GM18517 (cell line): ENCODE data around the gene NXNL1.
"Not testable (repeated sequence)": the region's sequence is repeated elsewhere in the genome, so short reads cannot be mapped to it uniquely, and the experiment has no call there.

Experiments
- ATAC-seq: cut with Tn5 transposase; IDR thresholded peaks from one replicate; pipeline ENCODE4 v1.9.1; 2021; ENCODE audit warnings: mild to moderate bottlenecking, moderate library complexity; ENCODE audit not compliant: unreplicated experiment

The NXNL1 gene

DNA sequence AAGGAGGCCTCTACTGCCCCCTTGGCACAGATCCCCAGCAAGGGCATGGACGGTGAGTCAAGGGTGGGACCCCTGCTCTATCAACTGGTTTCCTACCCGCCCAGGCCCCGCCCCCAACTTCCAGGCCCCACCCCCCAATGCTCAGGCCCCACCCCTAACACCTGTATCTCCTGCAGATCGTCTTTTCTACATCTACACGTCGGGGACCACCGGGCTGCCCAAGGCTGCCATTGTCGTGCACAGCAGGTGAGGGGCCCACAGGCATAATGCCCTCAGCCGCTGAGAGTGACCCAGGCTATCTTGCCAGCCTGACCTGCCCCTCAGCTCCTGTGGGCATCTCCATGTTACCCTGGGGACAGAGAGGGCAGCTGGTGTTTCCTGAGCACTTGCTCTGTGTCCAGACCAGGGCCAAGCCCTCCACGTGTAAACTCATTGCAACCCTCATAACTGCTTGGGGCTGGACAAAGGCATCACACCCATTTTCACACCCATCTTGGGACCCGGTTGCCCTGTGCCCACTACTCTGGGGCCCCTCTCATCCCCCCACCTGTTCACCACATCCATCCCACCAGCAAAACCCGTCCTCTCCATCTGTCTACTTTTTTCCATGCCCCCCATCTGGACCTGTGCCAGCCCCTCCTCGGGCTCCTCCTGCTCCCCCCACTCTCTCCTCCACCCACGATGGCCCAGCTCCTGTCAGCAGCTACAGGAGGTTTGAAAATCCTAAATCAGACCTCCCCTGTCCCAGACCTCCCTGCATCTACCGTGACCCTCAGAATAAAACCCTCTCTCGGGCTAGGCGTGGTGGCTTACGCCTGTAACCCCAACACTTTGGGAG lies 26.8 kb upstream of the NXNL1 start:
- ATAC-seq, result no peak

DNA sequence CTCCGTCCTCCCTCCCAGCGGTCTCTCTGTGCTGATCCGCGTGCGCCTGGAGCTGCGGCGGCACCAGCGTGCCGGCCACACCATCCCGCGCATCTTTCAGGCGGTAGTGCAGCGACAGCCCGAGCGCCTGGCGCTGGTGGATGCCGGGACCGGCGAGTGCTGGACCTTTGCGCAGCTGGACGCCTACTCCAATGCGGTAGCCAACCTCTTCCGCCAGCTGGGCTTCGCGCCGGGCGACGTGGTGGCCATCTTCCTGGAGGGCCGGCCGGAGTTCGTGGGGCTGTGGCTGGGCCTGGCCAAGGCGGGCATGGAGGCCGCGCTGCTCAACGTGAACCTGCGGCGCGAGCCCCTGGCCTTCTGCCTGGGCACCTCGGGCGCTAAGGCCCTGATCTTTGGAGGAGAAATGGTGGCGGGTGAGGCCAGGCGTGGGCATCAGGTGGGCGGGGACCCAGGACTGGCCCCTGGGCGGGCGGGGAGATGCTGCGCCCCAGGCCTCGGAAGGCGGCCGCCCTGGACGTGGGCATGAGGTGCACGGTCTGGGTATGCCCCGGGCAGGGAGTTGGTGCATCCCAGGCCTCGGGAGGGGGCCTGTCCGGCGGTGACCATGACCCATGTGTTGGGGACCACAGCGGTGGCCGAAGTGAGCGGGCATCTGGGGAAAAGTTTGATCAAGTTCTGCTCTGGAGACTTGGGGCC lies 26.0 kb upstream of the NXNL1 start:
- no peak for ATAC-seq

DNA sequence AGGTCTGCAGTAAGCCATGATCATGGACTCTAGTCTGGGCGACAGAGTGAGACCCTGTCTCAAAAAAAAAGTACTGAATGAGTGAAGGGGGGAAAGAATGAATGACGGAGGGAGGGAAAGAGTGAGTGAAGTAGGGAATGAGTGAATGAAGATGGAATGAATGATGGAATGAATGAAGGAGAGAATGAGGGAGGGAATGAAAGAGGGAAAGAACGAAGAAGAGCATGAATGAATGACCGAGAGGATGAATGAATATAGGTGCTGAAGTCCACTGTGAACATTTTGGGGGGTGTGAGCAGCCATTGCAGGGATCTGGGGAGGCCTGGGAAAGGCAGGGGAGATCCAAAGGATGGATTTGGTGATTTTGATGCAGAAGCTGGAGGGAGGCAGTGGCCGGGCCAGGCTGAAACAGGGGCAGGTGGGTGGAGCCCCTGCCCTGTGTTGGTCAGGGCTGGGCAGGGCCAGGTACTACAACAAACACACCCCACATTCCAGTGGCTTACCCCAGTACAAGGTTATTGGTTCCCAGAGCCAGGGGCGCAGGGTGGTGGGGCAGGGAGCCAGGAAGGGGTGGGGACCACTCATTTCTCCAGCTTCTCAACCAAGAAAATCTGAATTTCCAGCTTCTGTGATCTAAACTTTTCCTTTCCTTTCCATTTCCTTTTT lies 23.9 kb upstream of the NXNL1 start:
- no peak for ATAC-seq

DNA sequence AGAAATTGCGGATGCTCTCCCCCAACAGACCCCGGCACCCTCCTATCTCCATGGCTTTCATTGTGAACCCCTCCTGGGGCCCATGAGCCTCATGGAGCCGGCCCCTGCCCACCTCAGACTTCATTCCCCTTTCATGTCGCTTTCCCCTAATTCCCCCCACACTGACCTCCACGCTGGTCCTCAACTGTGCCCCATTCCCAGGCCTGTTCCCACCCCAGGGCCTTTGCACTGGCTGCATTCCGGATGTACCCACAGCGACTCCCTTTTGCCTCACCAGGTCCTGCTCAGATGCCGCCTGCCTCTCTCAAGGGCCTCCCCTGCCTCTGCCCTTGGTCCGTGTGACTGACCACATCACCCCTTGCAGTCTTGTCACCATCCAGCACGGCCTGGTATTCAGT lies 22.9 kb upstream of the NXNL1 start:
- no peak for ATAC-seq

DNA sequence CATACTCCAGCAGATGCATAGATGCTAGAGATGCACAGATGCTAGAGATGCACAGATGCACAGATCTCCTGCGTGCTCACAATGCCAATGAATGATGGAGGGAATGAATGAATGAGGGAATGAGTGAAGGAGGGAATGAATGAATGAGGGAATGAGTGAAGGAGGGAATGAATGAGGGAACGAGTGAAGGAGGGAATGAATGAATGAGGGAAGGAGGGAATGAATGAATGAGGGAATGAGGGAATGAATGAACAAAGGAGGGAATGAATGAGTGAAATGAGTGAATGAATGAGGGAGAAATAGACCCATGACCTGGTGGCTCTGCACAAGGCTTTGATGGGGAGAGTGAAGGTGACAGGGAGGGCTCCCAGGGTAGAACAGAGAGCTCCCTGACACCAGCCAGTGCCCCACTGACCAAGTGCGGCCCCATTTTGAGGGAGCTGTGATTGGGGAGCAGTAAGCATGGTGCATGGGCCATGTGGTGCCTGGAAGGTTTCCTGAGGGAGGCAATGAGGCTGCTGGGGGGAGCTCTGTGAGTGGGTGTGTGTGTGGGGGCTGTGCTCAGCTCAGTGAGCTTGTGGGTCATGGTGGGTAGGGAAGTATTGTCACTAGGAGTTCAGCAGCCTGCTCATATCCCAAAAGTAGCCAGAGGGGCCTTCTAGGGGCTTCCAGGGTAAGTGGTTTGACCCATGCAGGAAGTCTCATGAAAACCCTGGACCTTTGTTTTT lies 22.3 kb upstream of the NXNL1 start:
- ATAC-seq, result no peak

DNA sequence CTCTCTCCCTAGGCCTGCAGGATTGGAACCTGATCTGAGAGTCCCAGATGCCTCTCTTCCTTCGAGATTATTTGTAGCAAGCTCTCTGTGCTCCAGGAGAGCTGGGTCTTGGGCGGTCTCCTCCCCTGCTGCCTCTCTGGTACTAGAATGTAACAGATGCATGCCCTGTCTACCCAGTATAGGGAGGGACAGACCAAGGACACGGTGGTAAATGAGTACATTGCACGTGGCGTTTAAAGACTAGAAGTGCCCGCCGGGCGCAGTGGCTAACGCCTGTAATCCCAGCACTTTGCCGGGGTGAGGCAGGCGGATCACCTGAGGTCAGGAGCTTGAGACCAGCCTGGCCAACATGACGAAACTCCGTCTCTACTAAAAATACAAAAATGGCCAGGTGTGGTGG lies 21.3 kb upstream of the NXNL1 start:
- no peak for ATAC-seq

DNA sequence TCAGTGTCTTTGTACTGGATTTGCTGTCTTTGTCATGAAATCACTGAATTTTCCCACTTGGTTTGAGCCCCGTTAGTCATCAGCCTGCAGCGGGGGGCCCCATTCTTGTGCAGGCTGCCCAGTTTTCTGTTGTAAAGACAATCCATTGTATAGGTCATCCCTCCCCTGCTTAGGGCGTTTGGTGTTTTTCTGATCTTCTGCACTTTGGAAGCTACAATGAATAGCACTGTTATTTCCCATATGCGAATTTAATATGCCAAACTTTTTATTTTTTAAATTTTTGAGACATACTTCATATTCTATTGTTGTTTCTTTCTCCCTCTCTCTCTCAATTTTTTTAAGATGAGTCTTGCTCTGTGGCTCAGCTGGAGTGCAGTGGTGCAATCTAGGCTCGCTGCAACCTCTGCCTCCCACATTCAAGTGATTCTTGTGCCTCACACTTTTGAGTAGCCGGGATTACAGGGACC lies 18.6 kb upstream of the NXNL1 start:
- no peak for ATAC-seq

DNA sequence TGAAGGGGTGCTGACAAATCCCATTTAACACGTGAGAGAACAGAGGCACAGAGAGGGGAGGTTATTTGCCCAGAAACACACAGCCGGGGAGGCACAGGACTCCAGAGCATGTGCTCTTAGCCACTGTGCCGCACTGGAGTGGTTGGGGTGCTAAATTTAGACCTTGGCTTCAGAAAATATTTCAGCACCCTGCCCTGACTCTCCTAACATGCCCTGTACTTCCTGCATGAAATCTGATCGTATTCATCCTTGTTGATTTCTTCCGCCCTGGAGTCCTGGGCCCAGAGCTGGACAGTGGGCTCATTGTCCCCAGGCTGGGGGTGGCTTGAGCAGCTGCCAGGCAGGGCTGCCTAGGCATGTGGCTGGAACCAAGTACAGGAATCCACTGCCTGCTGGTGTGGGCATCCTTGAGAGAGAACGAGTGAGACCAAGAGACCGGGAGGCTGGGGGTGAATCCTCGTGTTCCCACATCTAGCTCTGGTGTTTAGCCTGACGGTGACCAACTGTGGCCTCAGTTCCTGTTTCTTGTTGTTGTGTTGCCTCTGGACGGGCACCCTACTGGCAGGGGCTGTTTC lies 14.9 kb upstream of the NXNL1 start:
- no peak for ATAC-seq

DNA sequence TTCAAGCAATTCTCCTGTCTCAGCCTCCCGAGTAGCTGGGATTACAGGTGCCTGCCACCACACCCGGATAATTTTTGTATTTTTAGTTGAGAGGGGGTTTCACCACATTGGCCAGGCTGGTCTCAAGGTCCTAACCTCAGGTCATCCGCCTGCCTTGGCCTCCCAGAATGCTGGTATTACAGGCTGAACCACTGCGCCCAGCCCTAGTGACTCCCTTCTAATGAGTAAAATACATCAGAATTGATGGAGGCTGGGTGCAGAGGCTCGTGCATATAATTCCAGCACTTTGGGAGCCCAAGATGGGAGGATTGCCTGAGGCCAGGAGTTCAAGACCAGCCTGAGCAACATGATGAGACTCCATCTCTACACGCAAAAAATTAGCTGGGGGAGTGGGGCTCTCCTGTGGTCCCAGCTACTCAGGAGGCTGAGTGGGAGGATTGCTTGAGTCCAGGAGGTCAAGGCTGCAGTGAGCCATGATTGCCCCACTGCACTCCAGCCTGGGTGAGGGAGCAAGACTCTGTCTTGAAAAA lies 14.3 kb upstream of the NXNL1 start:
- ATAC-seq, result not testable (repeated sequence)

DNA sequence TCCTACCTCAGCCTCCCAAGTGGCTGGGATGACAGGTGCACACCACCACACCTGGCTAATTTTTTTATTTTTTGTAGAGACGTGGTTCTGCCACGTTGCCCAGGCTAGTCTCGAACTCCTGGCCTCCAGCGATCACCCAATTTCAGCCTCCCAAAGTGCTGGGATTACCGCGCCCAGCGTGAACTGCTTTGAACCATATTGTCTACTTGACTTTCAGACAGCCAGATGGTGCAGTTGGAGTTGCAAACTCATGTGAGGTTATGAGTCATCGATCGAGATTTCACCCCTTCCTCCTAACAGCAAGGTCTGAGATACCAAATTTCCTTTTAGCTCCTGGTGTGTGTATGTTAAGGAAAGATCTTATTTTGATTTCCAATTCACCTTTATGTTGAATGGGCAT lies 12.3 kb upstream of the NXNL1 start:
- ATAC-seq, result no peak

DNA sequence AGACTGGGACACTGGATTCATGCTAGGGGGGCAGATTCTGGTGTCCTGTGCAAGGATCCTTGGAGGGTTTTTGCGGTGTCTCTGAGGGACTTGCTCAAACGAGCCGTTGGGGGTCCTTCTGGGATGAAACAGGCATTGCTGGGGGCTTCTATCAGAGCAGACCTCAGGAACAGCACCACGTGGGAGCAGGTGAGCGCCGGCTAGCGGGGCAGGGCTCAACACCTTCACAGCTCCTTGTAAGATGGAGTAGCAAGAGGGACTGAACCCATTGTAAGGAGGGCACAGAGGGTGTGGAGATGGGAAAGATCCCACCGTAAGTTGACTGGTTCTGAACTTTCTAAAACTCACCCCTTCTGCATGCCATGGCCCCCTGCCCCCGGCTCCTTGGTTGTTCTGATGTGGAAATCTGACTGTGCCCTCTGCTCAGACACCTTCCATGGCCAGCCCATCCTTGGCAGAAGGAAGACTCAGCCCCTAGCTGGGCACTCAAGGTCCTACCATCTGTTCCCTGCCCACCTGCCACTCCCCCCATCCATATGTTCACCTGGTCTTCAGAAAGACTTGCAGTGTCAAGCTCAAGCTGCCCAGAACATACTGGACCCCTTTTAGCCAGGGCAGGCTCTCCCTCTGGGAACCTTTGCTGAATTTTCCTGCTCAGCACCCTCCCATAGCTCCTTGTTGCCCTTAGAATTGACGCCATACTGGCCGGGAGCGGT lies 10.8 kb upstream of the NXNL1 start:
- ATAC-seq, result no peak

DNA sequence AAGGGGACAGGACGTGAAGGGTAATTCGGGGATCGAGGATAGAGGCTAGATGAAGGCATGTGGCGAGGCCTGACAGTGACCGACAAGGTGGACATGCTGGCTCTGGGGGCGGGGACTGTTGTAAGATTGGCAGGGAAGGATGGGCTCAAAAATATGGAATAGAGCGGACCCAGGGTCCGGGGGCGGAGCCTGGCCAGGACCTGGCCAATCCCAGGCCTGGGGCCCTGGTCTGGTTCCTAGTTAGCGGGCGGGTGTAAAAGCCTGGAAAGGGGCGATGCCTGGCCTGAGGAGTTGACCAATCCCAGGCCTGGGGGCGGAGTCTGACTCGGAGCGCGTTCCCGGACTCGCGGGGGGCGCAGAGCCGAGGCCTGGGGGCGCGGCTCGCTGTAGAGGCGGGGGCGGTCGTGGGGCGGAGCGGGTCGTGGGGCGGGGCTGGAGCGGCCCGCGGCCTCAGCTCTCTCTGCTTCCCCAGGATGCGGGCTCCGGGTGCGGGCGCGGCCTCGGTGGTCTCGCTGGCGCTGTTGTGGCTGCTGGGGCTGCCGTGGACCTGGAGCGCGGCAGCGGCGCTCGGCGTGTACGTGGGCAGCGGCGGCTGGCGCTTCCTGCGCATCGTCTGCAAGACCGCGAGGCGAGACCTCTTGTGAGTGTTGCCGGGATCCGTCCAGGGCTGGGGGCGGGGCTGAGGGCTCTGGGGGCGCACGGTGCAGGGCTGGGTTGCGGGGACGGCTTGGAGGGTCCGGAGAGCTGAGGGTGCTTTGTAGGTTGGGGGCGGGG lies 9.5 kb upstream of the NXNL1 start, which contains the start of gene SLC27A1:
Gene SLC27A1 (plus strand): TSS at position 457 of the 774 bp plus-strand sequence. CDS start 17 bp downstream, at position 474.
- peak; percentile 63 for ATAC-seq

DNA sequence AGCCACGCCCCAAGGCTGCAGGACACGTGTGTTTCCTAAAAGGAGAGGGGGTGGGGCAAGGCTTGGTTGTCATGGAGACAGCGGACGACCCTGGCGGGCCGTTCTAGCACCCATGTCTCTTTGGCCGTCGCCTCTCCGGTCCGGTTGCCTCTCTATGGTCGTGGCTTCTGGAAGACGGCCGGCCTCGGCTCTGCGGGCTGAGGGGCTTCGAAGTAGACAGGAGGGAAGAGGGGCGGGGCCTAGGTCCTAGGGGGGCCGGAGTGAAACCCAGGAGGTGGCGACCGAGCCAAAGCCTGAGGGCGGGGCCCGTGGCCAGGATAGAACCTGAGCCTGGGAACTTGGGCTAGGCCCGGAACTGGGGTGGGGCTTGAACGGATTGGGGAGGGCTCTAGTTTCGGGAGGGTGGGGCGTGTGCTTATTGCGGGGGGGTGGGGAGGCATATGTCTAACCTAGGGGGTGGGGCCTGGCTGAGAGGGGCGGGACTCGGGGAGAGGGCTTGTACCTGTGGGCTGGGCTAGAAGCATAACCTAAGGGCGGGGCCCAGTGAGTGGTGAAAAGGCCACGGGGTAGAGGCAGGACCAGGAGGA lies 8.8 kb upstream of the NXNL1 start:
- ATAC-seq, result peak; percentile 21

DNA sequence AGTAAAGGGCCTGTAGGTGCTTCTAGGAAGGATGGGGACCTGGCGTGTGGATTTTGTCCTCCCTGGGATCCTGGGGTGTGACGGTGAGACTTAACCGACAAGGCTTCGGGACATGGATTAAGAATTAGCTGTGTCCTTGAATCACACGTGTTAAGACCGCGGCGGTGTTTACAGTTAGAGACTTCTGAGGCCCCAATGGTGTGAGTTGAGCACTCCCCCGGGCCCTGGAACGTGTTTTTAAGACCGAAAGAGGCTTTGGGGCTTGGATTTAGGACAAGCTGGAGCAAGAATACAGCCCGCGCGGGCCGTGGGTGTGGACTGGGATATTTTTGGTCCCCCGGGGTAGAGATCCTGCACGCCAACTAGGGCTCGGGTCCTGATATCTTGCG lies 8.4 kb upstream of the NXNL1 start:
- ATAC-seq, result no peak

DNA sequence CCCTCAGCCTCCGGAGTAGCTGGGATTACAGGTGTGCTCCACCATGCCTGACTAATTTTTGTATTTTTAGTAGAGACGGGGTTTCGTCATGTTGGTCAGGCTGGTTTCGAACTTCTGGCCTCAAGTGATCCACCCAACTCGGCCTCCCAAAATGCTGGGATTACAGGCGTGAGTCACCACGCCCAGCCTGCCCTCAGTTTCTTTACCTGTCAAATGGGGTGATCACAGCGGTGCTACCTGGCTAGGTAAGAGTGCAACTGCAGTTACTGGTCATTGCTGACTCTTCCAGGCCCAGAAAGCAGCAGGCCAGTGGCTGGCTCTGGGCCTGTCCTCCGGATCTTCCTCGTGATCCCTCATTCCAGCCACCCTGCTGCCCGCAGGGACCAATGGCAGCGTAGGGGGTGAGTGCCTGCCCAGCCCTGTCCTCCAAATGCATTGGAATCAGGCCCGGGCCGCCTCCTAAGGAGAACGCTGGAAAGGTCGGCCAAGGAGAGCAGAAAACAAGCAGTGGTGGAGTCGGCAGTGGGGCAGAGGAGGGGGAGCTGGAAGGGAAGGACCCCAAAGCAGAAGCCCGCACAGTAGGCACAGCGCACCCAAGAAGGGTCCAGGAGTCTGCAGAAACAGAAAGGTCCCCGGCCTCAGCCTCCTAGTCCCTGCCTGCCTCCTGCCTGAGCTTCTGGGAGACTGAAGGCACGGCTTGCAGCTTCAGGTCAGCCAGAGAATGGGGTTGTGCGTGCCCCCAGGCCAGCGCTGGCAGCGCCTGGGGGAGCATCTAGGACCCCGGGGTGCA lies 7.8 kb upstream of the NXNL1 start:
- ATAC-seq, result no peak

DNA sequence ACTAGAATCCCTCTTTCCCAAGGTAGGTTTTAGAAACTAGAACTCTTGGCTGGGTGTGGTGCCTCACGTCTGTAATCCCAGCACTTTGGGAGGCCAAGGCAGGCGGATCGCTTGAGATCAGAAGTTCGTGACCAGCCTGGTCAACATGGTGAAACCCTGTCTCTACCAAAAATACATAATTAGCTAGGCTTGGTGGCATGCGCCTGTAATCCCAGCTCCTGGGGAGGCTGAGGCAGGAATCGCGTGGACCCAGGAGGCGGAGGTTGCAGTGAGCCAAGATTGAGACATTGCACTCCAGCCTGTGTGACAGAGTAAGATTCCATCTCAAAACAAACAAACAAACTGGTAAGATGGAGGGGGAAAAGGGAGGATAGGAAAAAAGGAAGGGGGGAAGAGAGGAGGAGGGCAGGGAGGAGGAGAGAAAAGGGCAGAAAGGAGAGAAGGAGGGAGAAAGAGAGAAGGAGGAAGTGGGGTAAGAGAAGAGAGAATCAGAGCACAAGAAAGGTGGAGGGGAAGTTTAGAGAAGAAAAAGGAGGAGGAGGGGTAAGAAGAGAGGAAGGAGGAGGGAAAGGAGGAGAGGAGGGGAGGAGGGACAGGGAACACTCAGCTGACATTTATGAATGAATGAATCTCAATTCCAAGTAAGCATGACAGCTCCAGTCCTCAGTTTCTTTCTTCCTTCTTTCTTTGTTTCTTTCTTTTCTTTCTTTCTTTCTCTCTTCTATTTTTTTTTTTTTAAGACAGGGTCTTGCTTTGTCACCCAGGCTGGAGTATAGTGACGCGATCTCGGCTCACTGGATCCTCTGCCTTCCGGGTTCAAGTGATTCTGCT lies 7.0 kb upstream of the NXNL1 start:
- ATAC-seq, result no peak

DNA sequence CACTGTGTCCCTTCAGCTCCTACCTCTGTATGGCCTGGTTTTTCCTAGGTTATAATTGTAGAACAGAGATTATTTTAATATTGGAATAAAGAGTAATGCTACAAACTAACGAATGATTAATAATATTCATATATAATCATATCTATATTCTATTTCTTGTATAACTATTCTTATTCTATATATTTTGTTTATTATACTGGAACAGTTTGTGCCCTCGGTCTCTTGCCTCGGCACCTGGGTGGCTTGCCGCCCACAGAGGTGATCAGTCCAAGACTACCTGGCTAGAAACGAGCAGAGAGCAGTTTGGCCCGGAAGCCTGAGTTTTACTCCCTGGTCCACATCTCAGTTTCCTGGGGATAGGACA lies 5.7 kb upstream of the NXNL1 start:
- ATAC-seq, result no peak
